GM21390 (cell line): Measurements from ENCODE around the gene CDH23.

Source experiments
- ATAC-seq: cut with Tn5 transposase; IDR thresholded peaks from one replicate; pipeline ENCODE4 v1.9.1; 2021; ENCODE audit not compliant: unreplicated experiment

CDH23 gene

GRCh38 chr10:71419002-71419540 lies 22.4 kb downstream of the CDH23 start:
- no peak for ATAC-seq

- ATAC-seq, result no peak
These were observed 23.0 kb downstream of the CDH23 start for GRCh38 chr10:71419750-71420149.

- no peak for ATAC-seq
These were observed 24.3 kb downstream of the CDH23 start for GRCh38 chr10:71421075-71421434.

GRCh38 chr10:71423250-71423649 lies 26.5 kb downstream of the CDH23 start:
- no peak for ATAC-seq

- ATAC-seq, result no peak
These were observed 27.2 kb downstream of the CDH23 start for GRCh38 chr10:71423901-71424300.

GRCh38 chr10:71424496-71425194 lies 27.9 kb downstream of the CDH23 start:
- no peak for ATAC-seq

- ATAC-seq, result no peak
These were observed 29.4 kb downstream of the CDH23 start for GRCh38 chr10:71426058-71426605.

GRCh38 chr10:71427246-71427645 lies 30.5 kb downstream of the CDH23 start:
- no peak for ATAC-seq

- no peak for ATAC-seq
These were observed 32.6 kb downstream of the CDH23 start for GRCh38 chr10:71429304-71429703.

- ATAC-seq, result no peak
These were observed 33.2 kb downstream of the CDH23 start for GRCh38 chr10:71429929-71430328.

- ATAC-seq, result no peak
These were observed 34.8 kb downstream of the CDH23 start for GRCh38 chr10:71431239-71432100.

- ATAC-seq, result no peak
These were observed 35.6 kb downstream of the CDH23 start for GRCh38 chr10:71432101-71432905.

GRCh38 chr10:71432956-71433767 lies 36.4 kb downstream of the CDH23 start:
- no peak for ATAC-seq

- ATAC-seq, result no peak
These were observed 37.3 kb downstream of the CDH23 start for GRCh38 chr10:71433768-71434744.

GRCh38 chr10:71434760-71435394 lies 38.2 kb downstream of the CDH23 start:
- no peak for ATAC-seq

- ATAC-seq, result no peak
These were observed 39.0 kb downstream of the CDH23 start for GRCh38 chr10:71435571-71436267.

- no peak for ATAC-seq
These were observed 39.8 kb downstream of the CDH23 start for GRCh38 chr10:71436268-71437125.
